WI38 (cell line): ENCODE results near the gene TRAK2.

Experiments used
- H3K4me3 ChIP-seq: 2 replicates; pipeline ENCODE4 v1.5.1; 2011; ENCODE audit warnings: low read depth, mild to moderate bottlenecking, control low read depth, low read length
- CTCF ChIP-seq: IDR thresholded peaks from 2 replicates; pipeline ENCODE4 v1.5.1; 2012; ENCODE audit warnings: low read depth, mild to moderate bottlenecking, control low read depth, low read length

The TRAK2 gene

DNA sequence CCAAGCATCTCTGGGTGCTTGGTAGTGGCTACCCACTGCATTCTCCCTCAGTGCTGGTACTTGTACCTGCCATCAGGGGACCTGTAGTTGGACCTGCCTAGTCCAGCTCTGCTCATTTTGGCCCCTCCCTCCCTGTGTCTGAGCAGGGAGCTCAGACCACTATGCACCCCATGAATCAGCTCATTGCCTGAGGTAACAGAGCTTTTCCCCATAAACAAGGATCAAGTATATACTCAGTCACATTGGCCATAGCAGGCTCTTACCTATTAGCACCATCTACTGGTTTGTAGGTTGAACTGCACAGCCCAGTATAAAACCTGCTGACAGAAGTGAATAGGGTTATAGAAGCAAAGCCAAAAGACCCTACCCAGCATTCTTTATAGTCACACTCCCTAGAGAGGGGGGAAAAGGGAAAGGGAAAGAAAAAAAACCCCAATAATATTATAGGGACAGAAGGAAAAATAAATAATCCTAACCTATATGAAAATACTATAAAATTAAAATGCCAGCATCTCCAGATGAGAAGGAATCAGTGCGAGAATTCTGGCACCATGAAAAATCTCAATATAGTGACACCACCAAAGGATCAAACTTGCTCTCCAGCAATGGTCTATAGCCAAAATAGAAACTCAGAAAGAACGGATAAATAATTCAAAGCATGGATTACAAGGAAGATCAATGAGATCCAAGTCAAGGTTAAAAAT is 87.2 kb downstream of the TRAK2 start:
- no peak overlapping the region for H3K4me3 ChIP-seq
- peak; percentile 87 for TF ChIP-seq CTCF

GRCh38 chr2:201362396-201362795 is 88.9 kb downstream of the TRAK2 start:
- no peak for TF ChIP-seq CTCF
- no peak overlapping the region for H3K4me3 ChIP-seq

- TF ChIP-seq CTCF, result no peak
- H3K4me3 ChIP-seq, result no peak overlapping the region
Observed at GRCh38 chr2:201361078-201361733, 90.1 kb downstream of the TRAK2 start.

DNA sequence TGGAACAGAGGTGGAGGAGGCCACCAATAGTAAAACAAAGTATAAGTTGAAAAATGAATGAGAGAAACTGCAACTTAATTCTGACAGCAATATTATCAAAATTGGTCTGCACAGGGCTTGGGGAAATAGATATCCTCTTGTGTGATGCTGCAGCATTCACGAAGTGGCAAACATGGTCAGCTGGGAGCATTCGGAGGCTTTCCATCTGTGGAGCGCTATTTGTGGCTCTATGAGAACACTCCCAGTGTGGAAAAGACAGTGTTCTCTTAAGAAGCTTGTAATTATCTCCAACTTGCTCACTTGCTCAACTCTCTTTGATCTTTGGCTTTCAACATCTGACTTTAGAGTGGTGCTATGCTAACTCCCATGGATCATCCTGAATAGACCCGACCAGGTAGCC is 91.0 kb downstream of the TRAK2 start:
- TF ChIP-seq CTCF, result no peak
- H3K4me3 ChIP-seq, result no peak overlapping the region

DNA sequence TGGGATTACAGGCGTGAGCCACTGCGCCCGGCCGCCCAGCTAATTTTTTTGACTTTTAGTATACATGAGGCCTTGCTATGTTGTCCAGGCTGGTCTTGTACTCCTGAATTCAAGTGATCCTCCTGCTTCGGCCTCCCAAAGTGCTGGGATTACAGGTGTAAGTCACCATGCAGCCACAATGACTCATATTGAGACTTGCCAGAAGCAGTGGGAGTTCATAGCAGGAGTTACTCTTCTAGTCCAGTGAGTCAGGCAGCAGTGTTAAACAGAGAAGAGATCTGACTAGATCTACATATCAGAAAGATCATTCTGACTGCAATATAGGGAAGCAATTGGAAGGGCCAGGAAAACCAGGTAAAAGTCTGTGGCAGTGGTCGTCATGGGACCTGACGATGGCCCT is 92.6 kb downstream of the TRAK2 start:
- no peak for TF ChIP-seq CTCF

DNA sequence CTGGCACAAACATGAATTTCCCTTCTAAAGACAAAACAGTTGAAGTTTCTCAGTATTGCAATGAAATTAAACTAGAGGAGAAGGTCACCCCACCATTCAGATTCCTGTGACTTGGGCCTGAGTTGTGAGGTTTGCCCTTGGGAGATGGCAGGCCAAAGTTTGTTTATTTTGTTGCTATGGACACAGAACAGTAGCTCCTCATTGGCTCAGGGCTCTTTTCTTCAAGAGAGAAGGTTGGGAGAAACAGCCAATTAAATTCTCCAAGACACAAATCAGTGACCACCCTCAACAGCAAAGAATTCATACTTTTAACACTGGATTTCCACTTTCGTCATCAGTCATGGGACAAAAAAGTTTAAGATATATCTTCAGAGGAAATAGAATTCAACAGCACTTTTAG is 94.0 kb downstream of the TRAK2 start, which contains the start of gene FLACC1:
Gene FLACC1 (minus strand): TSS at position 125 of the 400 bp plus-strand sequence. CDS start 5,941 bp downstream, outside the sequence.
- no peak within 1 kb of the TSS for H3K4me3 ChIP-seq
- TF ChIP-seq CTCF, result no peak

More for the DNA sequence above, 92.6 kb downstream of the TRAK2 start:
- no peak overlapping the region for H3K4me3 ChIP-seq

- no peak overlapping the region for H3K4me3 ChIP-seq
- TF ChIP-seq CTCF, result no peak
Observed at GRCh38 chr2:201353116-201353515, 98.1 kb downstream of the TRAK2 start.
